Panc1 (cell line): ENCODE data around the gene GTF2F1. TPM values are rescaled to one million over a fixed set of nuclear protein-coding genes. Genes with fewer than 3 reads are reported as not detected.

Source experiments
- ATAC-seq: fragments of 200-7000 bp; cut with Tn5 transposase; 2 replicates; pipeline ENCODE4 v1.9.1; 2020; ENCODE audit warnings: mild to moderate bottlenecking, moderate library complexity
- BruUV-seq: library from RNA; stranded (reverse); fragments of 400-500 nt; replicated peaks from 2 replicates; lab custom pipeline; 2021; lab: Mats Ljungman, UMichigan
- CTCF ChIA-PET: fragments of 300-600 bp; sonication (Branson Sonifier 250); formaldehyde crosslinking; loops from one replicate; lab custom pipeline; 2022; ENCODE audit warnings: antibody characterized with exemption; lab: Charles Lee
- POLR2A ChIA-PET: fragments of 300-600 bp; sonication (Branson Sonifier 250); formaldehyde crosslinking; loops from one replicate; lab custom pipeline; 2022; ENCODE audit warnings: antibody characterized with exemption; lab: Charles Lee
- DNase-seq: peaks from one replicate; pipeline ENCODE4 v3.0.0-alpha.2; 2010; ENCODE audit warnings: low read depth, low spot score
- H3K27ac ChIP-seq: 2 replicates; pipeline ENCODE4 v1.5.1; 2011; ENCODE audit warnings: mild to moderate bottlenecking, low read length, inconsistent platforms
- H3K27me3 ChIP-seq: fragments of 200-500 bp; sonication (Bioruptor generic); 2 replicates; pipeline ENCODE4 v1.6.0; 2014; ENCODE audit warnings: low read length, inconsistent platforms; ENCODE audit not compliant: control insufficient read depth, insufficient read depth
- H3K36me3 ChIP-seq: fragments of 200-500 bp; sonication (Bioruptor generic); 2 replicates; pipeline ENCODE4 v1.5.1; 2014; ENCODE audit warnings: inconsistent platforms, mild to moderate bottlenecking, low read length, moderate library complexity; ENCODE audit not compliant: control insufficient read depth, insufficient read depth
- H3K4me1 ChIP-seq: 2 replicates; pipeline ENCODE4 v1.5.1; 2011; ENCODE audit warnings: inconsistent platforms, mild to moderate bottlenecking, low read length, moderate library complexity; ENCODE audit not compliant: control insufficient read depth, insufficient read depth
- H3K4me3 ChIP-seq, 2 experiments: 2 replicates each; pipeline ENCODE4 v1.5.1; 2011 to 2012; ENCODE audit warnings: low read depth in 2 of 2, low read length in 2 of 2, mild to moderate bottlenecking in 2 of 2, inconsistent platforms in 1 of 2, moderate library complexity in 1 of 2
- H3K9me3 ChIP-seq: fragments of 200-500 bp; sonication (Bioruptor generic); 2 replicates; pipeline ENCODE4 v1.5.1; 2014; ENCODE audit warnings: low read depth, mild to moderate bottlenecking, inconsistent platforms, low read length, moderate library complexity; ENCODE audit not compliant: control insufficient read depth, insufficient read depth
- POLR2AphosphoS5 ChIP-seq: IDR thresholded peaks from 2 replicates; pipeline ENCODE4 v1.6.1; 2012; ENCODE audit warnings: mild to moderate bottlenecking, low read depth, low read length, moderate library complexity
- SIN3A ChIP-seq: IDR thresholded peaks from 2 replicates; pipeline ENCODE4 v1.6.1; 2012; ENCODE audit warnings: low read depth, mild to moderate bottlenecking, low read length, moderate library complexity, borderline replicate concordance; ENCODE audit not compliant: insufficient read depth
- TCF7L2 ChIP-seq: IDR thresholded peaks from 2 replicates; pipeline ENCODE4 v1.6.1; 2011; ENCODE audit warnings: mild to moderate bottlenecking, low read depth, low read length, inconsistent platforms
- in situ Hi-C: cut with HindIII; loops from 2 replicates; pipeline ENCODE4 v1.10.0; 2016; ENCODE audit warnings: low sequenced_read_pairs, low pct_unique_long_range_greater_than_20kb
- intact Hi-C: fragments of 100-400 bp; cut with micrococcal nuclease; formaldehyde crosslinking; loops from one replicate; pipeline ENCODE4 v1.10.0; 2022; ENCODE audit not compliant: unreplicated experiment
- total RNA-seq: library from RNA; stranded (reverse); gene quantifications from one replicate; pipeline ENCODE4 v1.2.1, GENCODE V29; 2021; ENCODE audit not compliant: unreplicated experiment
- TF ChIP-seq, protein P1 (sequence below): fragments of 450-650 bp; IDR thresholded peaks from 2 replicates; pipeline ENCODE4 v1.5.1; 2017; ENCODE audit warnings: mild to moderate bottlenecking
- TF ChIP-seq, protein P2 (sequence below), 2 experiments: IDR thresholded peaks; 2 replicates each; pipeline ENCODE4 v1.6.1; 2011 to 2012; ENCODE audit warnings: low read depth in 2 of 2, control low read depth in 1 of 2, low read length in 1 of 2, mild to moderate bottlenecking in 1 of 2, moderate library complexity in 1 of 2; ENCODE audit not compliant: insufficient read depth in 1 of 2

Gene GTF2F1
- total RNA-seq, 1 experiment from 2014 or later: 61.1 TPM

- POLR2A ChIA-PET: no interaction called here
- no peak overlapping the region for H3K4me3 ChIP-seq
- BruUV-seq: no TSS peak
- H3K27ac ChIP-seq: no peak overlapping the region
- H3K36me3 ChIP-seq: no peaks in the 10 kb centered on the region
- H3K4me1 ChIP-seq: no peaks in the 10 kb centered on the region
- TF ChIP-seq SIN3A (no peak), TCF7L2 (no peak), POLR2AphosphoS5 (no peak)
- TF ChIP-seq, protein P1, sequence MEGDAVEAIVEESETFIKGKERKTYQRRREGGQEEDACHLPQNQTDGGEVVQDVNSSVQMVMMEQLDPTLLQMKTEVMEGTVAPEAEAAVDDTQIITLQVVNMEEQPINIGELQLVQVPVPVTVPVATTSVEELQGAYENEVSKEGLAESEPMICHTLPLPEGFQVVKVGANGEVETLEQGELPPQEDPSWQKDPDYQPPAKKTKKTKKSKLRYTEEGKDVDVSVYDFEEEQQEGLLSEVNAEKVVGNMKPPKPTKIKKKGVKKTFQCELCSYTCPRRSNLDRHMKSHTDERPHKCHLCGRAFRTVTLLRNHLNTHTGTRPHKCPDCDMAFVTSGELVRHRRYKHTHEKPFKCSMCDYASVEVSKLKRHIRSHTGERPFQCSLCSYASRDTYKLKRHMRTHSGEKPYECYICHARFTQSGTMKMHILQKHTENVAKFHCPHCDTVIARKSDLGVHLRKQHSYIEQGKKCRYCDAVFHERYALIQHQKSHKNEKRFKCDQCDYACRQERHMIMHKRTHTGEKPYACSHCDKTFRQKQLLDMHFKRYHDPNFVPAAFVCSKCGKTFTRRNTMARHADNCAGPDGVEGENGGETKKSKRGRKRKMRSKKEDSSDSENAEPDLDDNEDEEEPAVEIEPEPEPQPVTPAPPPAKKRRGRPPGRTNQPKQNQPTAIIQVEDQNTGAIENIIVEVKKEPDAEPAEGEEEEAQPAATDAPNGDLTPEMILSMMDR: no peak
- TF ChIP-seq, protein P2, sequence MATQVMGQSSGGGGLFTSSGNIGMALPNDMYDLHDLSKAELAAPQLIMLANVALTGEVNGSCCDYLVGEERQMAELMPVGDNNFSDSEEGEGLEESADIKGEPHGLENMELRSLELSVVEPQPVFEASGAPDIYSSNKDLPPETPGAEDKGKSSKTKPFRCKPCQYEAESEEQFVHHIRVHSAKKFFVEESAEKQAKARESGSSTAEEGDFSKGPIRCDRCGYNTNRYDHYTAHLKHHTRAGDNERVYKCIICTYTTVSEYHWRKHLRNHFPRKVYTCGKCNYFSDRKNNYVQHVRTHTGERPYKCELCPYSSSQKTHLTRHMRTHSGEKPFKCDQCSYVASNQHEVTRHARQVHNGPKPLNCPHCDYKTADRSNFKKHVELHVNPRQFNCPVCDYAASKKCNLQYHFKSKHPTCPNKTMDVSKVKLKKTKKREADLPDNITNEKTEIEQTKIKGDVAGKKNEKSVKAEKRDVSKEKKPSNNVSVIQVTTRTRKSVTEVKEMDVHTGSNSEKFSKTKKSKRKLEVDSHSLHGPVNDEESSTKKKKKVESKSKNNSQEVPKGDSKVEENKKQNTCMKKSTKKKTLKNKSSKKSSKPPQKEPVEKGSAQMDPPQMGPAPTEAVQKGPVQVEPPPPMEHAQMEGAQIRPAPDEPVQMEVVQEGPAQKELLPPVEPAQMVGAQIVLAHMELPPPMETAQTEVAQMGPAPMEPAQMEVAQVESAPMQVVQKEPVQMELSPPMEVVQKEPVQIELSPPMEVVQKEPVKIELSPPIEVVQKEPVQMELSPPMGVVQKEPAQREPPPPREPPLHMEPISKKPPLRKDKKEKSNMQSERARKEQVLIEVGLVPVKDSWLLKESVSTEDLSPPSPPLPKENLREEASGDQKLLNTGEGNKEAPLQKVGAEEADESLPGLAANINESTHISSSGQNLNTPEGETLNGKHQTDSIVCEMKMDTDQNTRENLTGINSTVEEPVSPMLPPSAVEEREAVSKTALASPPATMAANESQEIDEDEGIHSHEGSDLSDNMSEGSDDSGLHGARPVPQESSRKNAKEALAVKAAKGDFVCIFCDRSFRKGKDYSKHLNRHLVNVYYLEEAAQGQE (IDR thresholded peaks at IDR 0.05; ENCODE audit: insufficient read depth in 1 of 2, low read depth in 2 of 2, low read length in 1 of 2): no peak
- no peaks in the 10 kb centered on the region for H3K27me3 ChIP-seq
- in situ Hi-C loops (no loop called here), intact Hi-C loops (no loop called here)
- CTCF ChIA-PET: no interaction called here
- ATAC-seq (no peak), DNase-seq (no peak)
- H3K9me3 ChIP-seq: no peaks in the 10 kb centered on the region
Observed at GRCh38 chr19:6334490-6335285, 58.3 kb downstream of the GTF2F1 start.

GRCh38 chr19:6333439-6333838 is 59.5 kb downstream of the GTF2F1 start, which contains the start of gene ACER1:
ACER1 (minus strand) TSS chr19:6333612; CDS start chr19:6333551, 61 bp downstream.
- TF ChIP-seq TCF7L2 (no peak), POLR2AphosphoS5 (no peak), SIN3A (no peak)
- TF ChIP-seq, protein P2 (IDR thresholded peaks at IDR 0.05; ENCODE audit: insufficient read depth in 1 of 2, low read depth in 2 of 2, low read length in 1 of 2): no peak
- TF ChIP-seq, protein P1: no peak
- in situ Hi-C loops: no loop called here
- Histone ChIP-seq H3K27me3 (no peaks in the 10 kb centered on the region), H3K36me3 (no peaks in the 10 kb centered on the region), H3K4me1 (no peaks in the 10 kb centered on the region), H3K9me3 (no peaks in the 10 kb centered on the region), H3K27ac (no peak within 1 kb of the TSS), H3K4me3 (no peak within 1 kb of the TSS)
- DNase-seq (no peak), ATAC-seq (0 out of 2 replicates have a peak, but pooled peaks have one; percentile 38)
- ChIA-PET POLR2A (interaction anchor here (0.5 kb wide), 1 partner anchor 45 kb away, joined by 3 read pairs; no protein-coding TSS in a partner anchor), CTCF (interaction anchor here (1.0 kb wide), 1 partner anchor 8 kb away, joined by 5 read pairs; no protein-coding TSS in a partner anchor)
- no TSS peak for BruUV-seq
- intact Hi-C loops: no loop called here
